Karpas-422 (cell line): ENCODE measurements around the gene CAMSAP3. TPM values are rescaled to one million over a fixed set of nuclear protein-coding genes. Genes with fewer than 3 reads are reported as not detected.

Source experiments
- DNase-seq: peaks from one replicate; pipeline ENCODE4 v3.0.0-alpha.2; 2015
- H2AFZ ChIP-seq: fragments of 200-600 bp; sonication (generic); 2 replicates; pipeline ENCODE4 v1.6.1; 2014; ENCODE audit warnings: antibody characterized with exemption, low read length, mixed read lengths
- H3K27ac ChIP-seq: fragments of 200-600 bp; sonication (generic); 2 replicates; pipeline ENCODE4 v1.5.1; 2014; ENCODE audit warnings: mild to moderate bottlenecking, low read length, moderate library complexity
- H3K27me3 ChIP-seq: fragments of 200-600 bp; sonication (generic); 2 replicates; pipeline ENCODE4 v1.6.1; 2014; ENCODE audit warnings: low read length, mixed read lengths
- H3K36me3 ChIP-seq: fragments of 200-600 bp; sonication (generic); 2 replicates; pipeline ENCODE4 v1.6.1; 2014; ENCODE audit warnings: low read length, mixed read lengths; ENCODE audit not compliant: insufficient read depth
- H3K4me1 ChIP-seq: fragments of 200-600 bp; sonication (generic); 2 replicates; pipeline ENCODE4 v1.6.1; 2014; ENCODE audit warnings: mild to moderate bottlenecking, low read length, mixed read lengths
- H3K4me2 ChIP-seq: fragments of 200-600 bp; sonication (generic); 2 replicates; pipeline ENCODE4 v1.6.1; 2014; ENCODE audit warnings: low read length, low read depth, mild to moderate bottlenecking; ENCODE audit not compliant: poor library complexity, severe bottlenecking
- H3K4me3 ChIP-seq: fragments of 200-600 bp; sonication (generic); 2 replicates; pipeline ENCODE4 v1.5.1; 2014; ENCODE audit warnings: mild to moderate bottlenecking, antibody characterized with exemption, low read length, mixed read lengths
- H3K79me2 ChIP-seq: fragments of 200-600 bp; sonication (generic); 2 replicates; pipeline ENCODE4 v1.6.1; 2014; ENCODE audit warnings: mild to moderate bottlenecking, low read length, mixed read lengths
- H3K9ac ChIP-seq: fragments of 200-600 bp; sonication (generic); 2 replicates; pipeline ENCODE4 v1.6.0; 2014; ENCODE audit warnings: low read length
- H3K9me2 ChIP-seq: fragments of 200-600 bp; sonication (generic), shearing (Covaris generic); replicated peaks from 2 replicates; pipeline ENCODE4 v1.6.0; 2014; ENCODE audit warnings: mild to moderate bottlenecking, low read length, moderate library complexity; ENCODE audit not compliant: insufficient read depth
- H3K9me3 ChIP-seq: fragments of 300-700, 200-600 bp; sonication (generic); 2 replicates; pipeline ENCODE4 v1.6.1; 2014; ENCODE audit warnings: low read length, mixed read lengths
- H4K20me1 ChIP-seq: fragments of 200-600 bp; sonication (generic); 2 replicates; pipeline ENCODE4 v1.6.1; 2014; ENCODE audit warnings: mild to moderate bottlenecking, antibody characterized with exemption, low read length, low read depth; ENCODE audit not compliant: insufficient read depth
- total RNA-seq: library from RNA; depleted of rRNA; stranded (reverse); fragments of >200 nt; shearing (Covaris generic); gene quantifications from 2 replicates; pipeline ENCODE4 v1.2.3, GENCODE V29; 2014; ENCODE audit warnings: low replicate concordance

Gene CAMSAP3
- total RNA-seq, 1 experiment from 2014 or later: not detected

DNA sequence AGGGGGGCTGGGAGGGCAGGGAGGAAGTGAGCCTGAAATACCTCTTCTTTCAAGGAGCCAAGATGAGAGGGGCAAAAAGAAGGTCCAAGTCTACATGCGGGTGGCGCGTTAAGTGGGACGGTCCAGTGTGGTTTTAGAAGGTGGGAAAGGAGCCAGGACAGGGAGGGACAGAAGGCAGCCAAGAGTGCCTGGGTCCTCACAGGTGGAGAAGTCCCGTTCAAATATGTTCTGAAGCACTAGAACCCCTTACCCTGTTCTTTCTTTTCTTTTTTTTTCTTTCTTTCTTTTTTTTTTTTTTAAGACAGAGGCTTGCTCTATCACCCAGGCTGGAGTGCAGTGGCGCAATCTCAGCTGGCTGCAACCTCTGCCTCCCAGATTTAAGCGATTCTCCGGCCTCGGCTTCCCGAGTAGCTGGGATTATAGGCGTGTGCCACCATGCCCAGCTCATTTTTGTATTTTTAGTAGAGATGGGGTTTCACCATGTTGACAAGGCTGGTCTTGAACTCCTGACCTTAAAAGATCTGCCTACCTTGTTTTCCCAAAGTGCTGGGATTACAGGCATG, 7.4 kb downstream of the CAMSAP3 start:
- H3K79me2 ChIP-seq: no peaks in the 10 kb centered on the region
- H2AFZ ChIP-seq: no peak overlapping the region
- no peaks in the 10 kb centered on the region for H3K9me3 ChIP-seq
- H3K27me3 ChIP-seq: no peaks in the 10 kb centered on the region
- no peak overlapping the region for H3K4me2 ChIP-seq
- no peak overlapping the region for H3K4me3 ChIP-seq
- no peak overlapping the region for H3K27ac ChIP-seq
- H4K20me1 ChIP-seq: no peaks in the 10 kb centered on the region
- H3K36me3 ChIP-seq: no peaks in the 10 kb centered on the region
- H3K9ac ChIP-seq: no peak overlapping the region
- H3K4me1 ChIP-seq: no peaks in the 10 kb centered on the region
- no peak for DNase-seq
- no peaks in the 10 kb centered on the region for H3K9me2 ChIP-seq

DNA sequence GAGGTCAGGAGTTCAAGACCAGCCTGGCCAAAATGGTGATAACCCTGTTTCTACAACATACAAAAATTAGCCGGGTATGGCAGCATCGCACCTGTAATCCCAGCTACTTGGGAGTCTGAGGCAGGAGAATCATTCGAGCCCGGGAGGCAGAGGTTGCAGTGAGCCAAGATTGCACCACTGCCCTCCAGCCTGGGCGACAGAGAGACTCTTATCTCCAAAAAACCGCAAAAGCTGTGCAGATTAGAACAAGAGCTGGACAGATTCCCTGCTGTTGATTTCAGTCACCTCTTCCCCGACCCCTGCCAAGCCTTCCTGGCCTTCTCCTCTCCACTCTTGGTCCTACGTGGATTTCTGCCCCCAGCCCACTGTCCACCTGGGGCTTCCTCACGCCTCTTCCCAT, 8.3 kb downstream of the CAMSAP3 start:
- Histone ChIP-seq H3K9me2 (no peaks in the 10 kb centered on the region), H3K79me2 (no peaks in the 10 kb centered on the region), H3K4me3 (no peak overlapping the region), H2AFZ (no peak overlapping the region), H3K4me1 (no peaks in the 10 kb centered on the region), H4K20me1 (no peaks in the 10 kb centered on the region), H3K36me3 (no peaks in the 10 kb centered on the region), H3K4me2 (no peak overlapping the region), H3K27ac (no peak overlapping the region), H3K27me3 (no peaks in the 10 kb centered on the region), H3K9ac (no peak overlapping the region), H3K9me3 (no peaks in the 10 kb centered on the region)
- no peak for DNase-seq

- no peaks in the 10 kb centered on the region for H4K20me1 ChIP-seq
- no peaks in the 10 kb centered on the region for H3K79me2 ChIP-seq
- H3K9ac ChIP-seq: no peak overlapping the region
- H3K4me1 ChIP-seq: no peaks in the 10 kb centered on the region
- H3K4me2 ChIP-seq: no peak overlapping the region
- no peak overlapping the region for H2AFZ ChIP-seq
- no peaks in the 10 kb centered on the region for H3K36me3 ChIP-seq
- no peaks in the 10 kb centered on the region for H3K27me3 ChIP-seq
- peak; percentile 97 for DNase-seq
- H3K9me2 ChIP-seq: no peaks in the 10 kb centered on the region
- H3K9me3 ChIP-seq: no peaks in the 10 kb centered on the region
- H3K4me3 ChIP-seq: no peak overlapping the region
- H3K27ac ChIP-seq: no peak overlapping the region
Measured at GRCh38 chr19:7605490-7606222, 10.0 kb downstream of the CAMSAP3 start.

DNA sequence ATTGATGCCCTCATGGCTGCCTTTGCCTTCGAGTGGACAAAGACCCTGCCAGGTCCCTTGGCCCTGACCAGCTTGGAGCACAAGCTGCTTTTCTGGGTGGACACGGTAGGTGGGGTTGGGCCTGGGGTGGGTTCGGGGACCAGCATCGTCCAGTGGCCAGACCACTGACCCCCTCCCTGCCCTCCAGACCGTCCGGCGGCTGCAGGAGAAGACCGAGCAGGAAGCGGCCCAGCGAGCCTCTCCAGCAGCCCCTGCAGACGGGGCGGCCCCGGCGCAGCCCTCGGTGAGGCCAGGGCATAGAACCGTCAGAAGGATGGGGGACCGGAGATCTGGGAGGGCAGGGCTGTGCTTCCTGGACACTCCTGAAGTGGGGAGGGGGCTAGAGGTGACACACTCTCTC, 10.6 kb downstream of the CAMSAP3 start:
- Histone ChIP-seq H3K9me3 (no peaks in the 10 kb centered on the region), H3K79me2 (no peaks in the 10 kb centered on the region), H3K27ac (no peak overlapping the region), H3K9me2 (no peaks in the 10 kb centered on the region), H3K4me3 (no peak overlapping the region), H4K20me1 (no peaks in the 10 kb centered on the region), H3K4me2 (no peak overlapping the region), H3K9ac (no peak overlapping the region), H3K36me3 (no peaks in the 10 kb centered on the region), H3K4me1 (no peaks in the 10 kb centered on the region), H2AFZ (no peak overlapping the region), H3K27me3 (no peaks in the 10 kb centered on the region)
- no peak for DNase-seq

GRCh38 chr19:7607212-7607873, 11.7 kb downstream of the CAMSAP3 start:
- no peaks in the 10 kb centered on the region for H3K9me2 ChIP-seq
- no peaks in the 10 kb centered on the region for H3K9me3 ChIP-seq
- H3K27ac ChIP-seq: no peak overlapping the region
- H3K9ac ChIP-seq: no peak overlapping the region
- H3K27me3 ChIP-seq: no peaks in the 10 kb centered on the region
- no peak for DNase-seq
- no peaks in the 10 kb centered on the region for H4K20me1 ChIP-seq
- no peaks in the 10 kb centered on the region for H3K79me2 ChIP-seq
- no peak overlapping the region for H2AFZ ChIP-seq
- no peaks in the 10 kb centered on the region for H3K4me1 ChIP-seq
- no peak overlapping the region for H3K4me3 ChIP-seq
- H3K4me2 ChIP-seq: no peak overlapping the region
- no peaks in the 10 kb centered on the region for H3K36me3 ChIP-seq

DNA sequence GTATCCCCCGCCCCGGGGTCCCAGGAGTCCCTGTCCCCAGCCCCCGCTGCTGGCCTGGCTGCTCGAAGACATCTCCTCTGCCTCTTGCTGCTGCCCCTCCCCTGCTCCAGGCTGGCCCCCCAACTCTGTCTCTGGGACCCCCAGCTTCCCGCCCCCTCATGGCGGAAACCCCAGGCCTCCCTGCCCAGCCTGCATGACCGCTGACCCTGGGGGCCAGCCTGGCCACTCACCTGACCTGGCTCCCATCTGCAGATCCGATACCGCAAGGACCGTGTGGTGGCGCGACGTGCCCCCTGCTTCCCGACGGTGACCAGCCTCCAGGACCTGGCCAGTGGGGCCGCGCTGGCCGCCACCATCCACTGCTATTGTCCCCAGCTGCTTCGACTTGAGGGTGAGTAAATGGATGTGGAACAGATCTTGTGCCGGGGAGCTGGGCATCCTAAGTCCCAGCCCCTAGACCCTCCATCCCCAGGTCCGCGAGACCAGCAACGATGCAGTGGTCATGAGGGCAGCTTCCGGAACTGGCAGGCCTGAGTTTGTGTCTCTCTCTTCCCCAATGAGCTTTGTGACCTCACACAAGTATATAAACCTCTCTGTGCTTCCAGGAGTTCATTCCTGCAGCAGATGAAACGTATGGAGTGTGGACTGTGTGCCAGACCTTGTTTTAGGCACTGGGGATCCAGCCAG, 12.4 kb downstream of the CAMSAP3 start:
- no peak overlapping the region for H3K4me2 ChIP-seq

GRCh38 chr19:7610491-7611240, 15.0 kb downstream of the CAMSAP3 start:
- no peaks in the 10 kb centered on the region for H3K4me1 ChIP-seq
- H2AFZ ChIP-seq: no peak overlapping the region
- no peaks in the 10 kb centered on the region for H4K20me1 ChIP-seq
- H3K36me3 ChIP-seq: no peaks in the 10 kb centered on the region
- H3K27me3 ChIP-seq: no peaks in the 10 kb centered on the region
- no peak overlapping the region for H3K4me2 ChIP-seq
- H3K9ac ChIP-seq: no peak overlapping the region
- DNase-seq: no peak
- H3K4me3 ChIP-seq: no peak overlapping the region
- H3K27ac ChIP-seq: no peak overlapping the region
- H3K9me2 ChIP-seq: no peaks in the 10 kb centered on the region
- H3K79me2 ChIP-seq: no peaks in the 10 kb centered on the region
- H3K9me3 ChIP-seq: no peaks in the 10 kb centered on the region

More for the DNA sequence above, 12.4 kb downstream of the CAMSAP3 start:
- Histone ChIP-seq H3K9ac (no peak overlapping the region), H3K4me1 (no peaks in the 10 kb centered on the region), H3K79me2 (no peaks in the 10 kb centered on the region), H3K36me3 (no peaks in the 10 kb centered on the region), H3K4me3 (no peak overlapping the region), H3K9me3 (no peaks in the 10 kb centered on the region), H3K9me2 (no peaks in the 10 kb centered on the region), H3K27ac (no peak overlapping the region), H3K27me3 (no peaks in the 10 kb centered on the region), H2AFZ (no peak overlapping the region), H4K20me1 (no peaks in the 10 kb centered on the region)
- DNase-seq: no peak
